ENCODE data around the gene SEMA7A.

DNA sequence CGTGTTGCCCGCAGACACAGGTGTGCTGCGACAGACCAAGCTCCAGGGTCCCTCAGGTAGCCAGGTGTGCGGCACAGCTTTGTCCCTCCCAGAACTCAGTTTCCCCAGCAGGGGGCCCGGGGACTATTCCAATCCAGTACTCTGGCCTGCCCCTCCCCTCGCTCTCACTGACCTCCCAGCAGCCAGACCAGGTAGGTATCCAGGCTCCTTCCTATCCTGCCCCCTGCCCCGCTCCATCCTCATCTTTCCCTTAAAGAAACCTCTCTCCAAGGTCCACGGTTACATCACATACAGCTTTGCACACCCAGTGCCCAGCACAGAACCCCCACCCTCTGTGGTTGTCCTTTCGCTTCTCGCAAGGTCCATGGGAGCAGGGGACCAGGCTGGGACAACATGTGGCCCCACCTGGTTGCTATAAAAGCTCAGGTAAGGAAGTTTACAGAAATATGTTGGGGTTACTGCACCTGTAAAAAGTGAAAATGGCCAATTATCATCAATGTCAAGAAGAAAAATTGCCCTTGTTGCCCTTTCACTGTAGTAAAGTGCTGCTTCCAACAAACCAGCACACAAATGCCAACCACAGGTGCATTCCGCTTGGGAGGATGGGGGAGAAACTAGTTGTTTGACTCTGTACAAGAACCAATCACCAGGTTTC is 59.0 kb downstream of the SEMA7A start:
- TF ChIP-seq, protein P1, sequence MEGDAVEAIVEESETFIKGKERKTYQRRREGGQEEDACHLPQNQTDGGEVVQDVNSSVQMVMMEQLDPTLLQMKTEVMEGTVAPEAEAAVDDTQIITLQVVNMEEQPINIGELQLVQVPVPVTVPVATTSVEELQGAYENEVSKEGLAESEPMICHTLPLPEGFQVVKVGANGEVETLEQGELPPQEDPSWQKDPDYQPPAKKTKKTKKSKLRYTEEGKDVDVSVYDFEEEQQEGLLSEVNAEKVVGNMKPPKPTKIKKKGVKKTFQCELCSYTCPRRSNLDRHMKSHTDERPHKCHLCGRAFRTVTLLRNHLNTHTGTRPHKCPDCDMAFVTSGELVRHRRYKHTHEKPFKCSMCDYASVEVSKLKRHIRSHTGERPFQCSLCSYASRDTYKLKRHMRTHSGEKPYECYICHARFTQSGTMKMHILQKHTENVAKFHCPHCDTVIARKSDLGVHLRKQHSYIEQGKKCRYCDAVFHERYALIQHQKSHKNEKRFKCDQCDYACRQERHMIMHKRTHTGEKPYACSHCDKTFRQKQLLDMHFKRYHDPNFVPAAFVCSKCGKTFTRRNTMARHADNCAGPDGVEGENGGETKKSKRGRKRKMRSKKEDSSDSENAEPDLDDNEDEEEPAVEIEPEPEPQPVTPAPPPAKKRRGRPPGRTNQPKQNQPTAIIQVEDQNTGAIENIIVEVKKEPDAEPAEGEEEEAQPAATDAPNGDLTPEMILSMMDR (conservative IDR thresholded peaks at IDR 0.05; ENCODE audit: low read depth, low read length) = no peak
- TF ChIP-seq EZH2phosphoT487 (IDR thresholded peaks at IDR 0.05; ENCODE audit: borderline replicate concordance, low read length) (no peak), EZH2 (IDR thresholded peaks at IDR 0.05; ENCODE audit: low read length, unreplicated experiment) (no peak)
